GM19193 (cell line): ENCODE data around the gene GATAD2A.

Source experiments
- POLR2A ChIP-seq: IDR thresholded peaks from 4 replicates; pipeline ENCODE4 v1.6.1; 2011; ENCODE audit not compliant: insufficient read depth, insufficient read length; ENCODE audit errors: extremely low read depth

The GATAD2A gene

DNA sequence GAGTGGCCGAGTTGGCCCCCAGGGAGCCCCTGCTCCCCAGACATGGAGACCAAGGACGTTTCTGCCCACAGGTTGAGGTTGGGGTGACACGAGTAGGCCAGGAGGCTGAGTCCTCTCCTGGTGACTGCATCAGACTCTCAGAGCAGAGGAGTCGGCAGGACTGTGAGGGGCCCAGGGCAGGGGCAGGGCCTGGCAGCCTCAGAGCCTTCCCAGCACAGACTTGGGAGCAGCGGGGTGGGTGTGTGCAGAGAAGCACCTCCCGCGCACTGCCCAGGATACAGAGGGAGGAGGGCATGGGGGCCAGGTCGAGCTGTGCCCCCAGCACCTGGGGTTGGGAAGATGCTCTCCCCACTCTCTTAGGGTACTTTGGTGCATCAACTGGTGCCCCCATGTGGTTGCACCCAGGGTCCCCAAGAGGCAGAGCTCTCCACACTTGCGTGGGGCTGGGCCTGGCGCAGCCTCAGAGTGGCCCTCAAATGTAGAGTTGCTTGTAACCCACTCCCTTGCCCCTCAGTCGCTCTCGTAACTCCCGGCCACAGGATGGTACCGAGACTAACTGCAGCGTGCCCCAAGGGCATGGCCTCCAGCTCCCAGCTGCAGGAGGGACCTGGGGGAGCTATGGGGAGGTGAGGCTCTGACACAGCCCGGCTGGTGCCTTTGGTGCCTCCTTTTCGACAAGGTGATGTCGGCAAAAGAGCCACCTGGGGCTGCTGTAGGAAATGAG is 94.0 kb downstream of the GATAD2A start:
- no peak for TF ChIP-seq POLR2A

GRCh38 chr19:19500975-19501644 is 95.6 kb downstream of the GATAD2A start:
- no peak for TF ChIP-seq POLR2A

DNA sequence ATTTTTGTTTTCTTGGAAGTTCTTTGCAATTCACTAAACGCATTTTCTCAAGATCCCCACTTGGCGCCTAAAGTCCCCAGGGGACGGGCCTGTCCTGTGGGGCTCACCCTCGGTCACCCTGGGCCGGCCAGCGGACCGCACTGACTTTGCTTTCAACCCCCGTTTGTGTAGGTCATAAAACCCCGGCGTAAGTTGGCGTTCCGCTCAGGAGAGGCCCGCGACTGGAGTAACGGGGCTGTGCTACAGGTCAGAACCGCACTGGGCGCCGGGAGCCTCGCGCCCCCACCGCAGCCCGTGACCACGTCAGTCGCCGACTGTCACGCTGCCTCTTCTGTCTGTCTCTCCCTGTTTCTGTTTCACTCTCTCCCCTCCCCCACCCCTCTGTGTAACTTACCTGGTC is 96.3 kb downstream of the GATAD2A start:
- no peak for TF ChIP-seq POLR2A

DNA sequence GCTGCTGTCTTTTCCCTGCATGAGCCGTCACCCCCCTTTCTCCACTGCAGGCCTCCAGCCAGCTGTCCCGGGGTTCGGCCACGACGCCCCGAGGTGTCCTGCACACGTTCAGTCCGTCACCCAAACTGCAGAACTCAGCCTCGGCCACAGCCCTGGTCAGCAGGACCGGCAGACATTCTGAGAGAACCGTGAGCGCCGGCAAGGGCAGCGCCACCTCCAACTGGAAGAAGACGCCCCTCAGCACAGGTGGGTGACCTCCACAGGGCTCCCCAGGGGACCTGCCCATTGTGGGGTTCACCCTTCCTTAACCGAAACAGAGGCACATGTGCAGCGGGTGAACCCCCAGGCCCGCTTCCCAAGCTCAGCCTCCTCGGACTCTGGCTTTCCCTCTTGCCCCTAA is 96.8 kb downstream of the GATAD2A start:
- no peak for TF ChIP-seq POLR2A

DNA sequence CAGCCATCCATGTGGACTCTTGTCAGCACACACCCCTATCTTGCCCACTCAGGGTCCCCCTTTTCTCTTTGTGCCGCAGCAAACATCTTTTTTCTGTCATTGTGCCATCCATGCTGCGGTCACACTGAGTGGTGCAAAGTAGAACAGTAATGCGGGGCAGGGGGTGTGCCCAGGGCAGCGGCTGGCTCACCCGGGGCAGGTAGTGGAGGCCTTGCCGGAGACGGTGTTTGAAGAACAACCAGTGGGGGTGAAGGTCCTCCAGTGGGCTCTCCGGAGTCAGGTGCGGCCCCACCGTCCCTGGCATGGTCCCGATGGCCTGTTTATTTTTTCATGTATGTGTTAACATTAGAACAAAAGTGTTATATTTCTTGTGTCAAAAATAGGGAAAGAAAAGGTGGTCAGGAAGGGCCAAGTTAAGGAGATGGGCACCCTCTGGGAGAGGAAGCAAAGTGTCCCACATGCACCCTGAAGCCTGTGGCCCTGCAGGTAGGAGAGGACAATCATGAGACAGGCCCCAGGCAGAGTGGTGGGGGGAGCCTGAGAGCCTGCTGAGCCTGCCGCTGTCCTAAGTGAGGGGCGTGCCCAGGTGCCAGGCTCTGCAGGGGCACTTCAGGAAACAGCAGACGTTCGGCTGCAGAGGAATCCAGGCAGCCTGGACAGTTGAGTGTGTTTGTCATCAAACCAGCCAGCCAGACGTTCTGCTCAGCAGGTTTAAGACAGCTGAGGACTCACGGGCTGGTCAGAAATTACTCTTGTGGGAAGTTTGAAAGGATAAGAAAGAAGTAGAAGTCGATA is 97.5 kb downstream of the GATAD2A start:
- no peak for TF ChIP-seq POLR2A

- no peak for TF ChIP-seq POLR2A
These were observed 99.5 kb downstream of the GATAD2A start for GRCh38 chr19:19504754-19505668.

DNA sequence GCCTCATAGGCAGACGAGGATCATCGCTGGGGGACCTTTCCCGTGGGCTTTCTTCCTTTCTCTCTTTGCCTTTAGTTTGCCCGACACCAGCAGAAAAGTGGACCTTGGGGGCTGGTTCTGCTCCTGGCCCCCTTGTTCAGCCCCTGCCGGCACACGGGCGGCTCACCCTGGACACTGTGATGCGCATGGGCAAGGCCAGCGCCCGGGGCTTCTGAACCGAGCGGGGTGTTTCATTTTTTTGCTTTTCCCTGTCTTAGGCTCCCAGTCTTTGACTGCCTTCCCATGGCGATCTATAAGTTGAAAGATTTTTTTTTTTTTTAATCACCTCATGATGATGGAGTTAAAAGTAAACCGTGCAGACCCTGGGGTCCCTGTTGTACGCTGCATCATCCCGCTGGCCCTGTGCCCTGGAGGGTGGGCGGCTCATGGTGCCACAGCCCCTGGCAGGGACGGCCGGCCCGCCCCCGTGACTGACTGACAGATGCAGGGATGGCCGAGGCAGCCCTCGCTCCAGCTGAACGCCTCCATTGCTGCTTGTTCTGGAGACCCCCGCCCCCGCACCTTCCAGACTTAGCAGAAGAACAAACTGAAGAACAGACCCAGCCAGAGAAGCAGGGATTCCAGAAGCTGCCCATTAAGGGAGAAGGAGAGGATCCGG is 100.3 kb downstream of the GATAD2A start:
- TF ChIP-seq POLR2A: no peak

DNA sequence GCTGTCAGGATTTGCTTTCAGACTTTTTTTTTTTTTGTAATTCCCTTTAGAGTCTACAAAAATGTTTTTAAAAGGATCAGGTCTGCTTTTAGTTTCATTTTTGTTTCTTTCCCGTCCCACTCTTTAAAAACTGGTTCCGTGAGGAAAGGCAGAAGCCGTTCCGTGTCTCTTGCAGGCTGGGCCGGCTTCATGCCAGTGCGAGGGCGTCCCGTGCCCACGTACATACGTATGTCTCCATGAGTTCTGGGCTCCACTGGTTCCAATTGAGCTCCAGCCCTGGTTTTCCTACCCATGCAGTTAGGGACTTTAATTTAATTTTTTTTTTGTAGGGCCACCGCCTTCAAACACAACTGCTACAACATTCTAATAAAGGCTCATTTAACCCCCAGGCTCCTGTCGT is 101.1 kb downstream of the GATAD2A start:
- TF ChIP-seq POLR2A: no peak

GRCh38 chr19:19507354-19507753 is 101.9 kb downstream of the GATAD2A start:
- TF ChIP-seq POLR2A: no peak

- TF ChIP-seq POLR2A: no peak
These were observed 102.7 kb downstream of the GATAD2A start for GRCh38 chr19:19508217-19508616.

GRCh38 chr19:19510432-19510831 is 105.0 kb downstream of the GATAD2A start:
- no peak for TF ChIP-seq POLR2A

DNA sequence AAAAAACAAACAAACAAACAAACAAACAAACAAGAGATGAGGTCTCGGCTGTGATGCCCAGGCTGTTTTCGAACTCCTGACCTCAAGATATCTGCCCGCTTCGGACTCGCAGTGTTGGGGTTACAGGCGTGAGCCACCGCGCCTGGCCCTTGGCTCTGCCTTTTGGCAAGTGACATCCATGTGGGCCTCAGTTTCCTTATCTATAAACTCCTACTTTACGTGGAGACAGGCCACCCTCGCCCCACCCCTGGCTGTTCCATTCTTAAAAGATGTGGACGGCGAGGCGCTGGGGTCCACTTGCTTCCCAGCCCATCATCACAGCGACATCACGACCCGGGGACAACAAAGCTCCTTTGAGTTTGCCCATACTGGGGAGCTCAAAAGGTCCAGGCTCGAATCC is 108.2 kb downstream of the GATAD2A start:
- TF ChIP-seq POLR2A: no peak

DNA sequence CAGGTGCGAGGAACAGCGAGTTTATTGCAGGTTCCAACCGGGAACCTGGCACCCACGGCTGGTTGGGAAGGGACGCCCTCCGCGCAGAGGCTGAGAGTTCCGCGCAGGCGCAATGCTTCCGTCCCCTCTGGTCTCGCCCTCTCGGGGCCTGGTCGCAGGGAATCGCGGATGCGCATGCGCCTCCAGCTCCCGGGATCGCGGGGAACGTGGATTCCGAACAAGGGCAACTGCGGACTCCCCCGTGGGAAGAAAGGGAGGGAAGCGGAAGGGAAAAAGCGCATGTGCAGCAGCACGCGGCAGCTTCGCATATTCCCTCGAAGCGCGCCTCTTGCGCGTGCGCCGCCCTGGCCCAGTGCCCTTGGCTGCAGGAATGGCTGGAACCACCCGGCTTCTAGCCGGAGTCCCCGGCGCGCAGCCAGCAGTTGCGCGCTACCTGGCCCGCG is 108.8 kb downstream of the GATAD2A start:
- no peak for TF ChIP-seq POLR2A

- TF ChIP-seq POLR2A: no peak
These were observed 109.6 kb downstream of the GATAD2A start, which contains the start of gene TSSK6 for GRCh38 chr19:19514881-19515641. TSS of gene TSSK6 (minus strand) at chr19:19515548. CDS start at chr19:19515427, 121 bp downstream.
